Stimulated activated CD8-positive, alpha-beta memory T cell treated with anti-CD3 and anti-CD28 coated beads, Interleukin-12 subunit alpha, Interleukin-12 subunit beta, amount 100 ng/mL, for 4 hours (primary cell): ENCODE data around the gene DLL1.
"Not testable (repeated sequence)": the region's sequence is repeated elsewhere in the genome, so short reads cannot be mapped to it uniquely, and the experiment has no call there.

Source experiments
- DNase-seq: peaks from one replicate; pipeline ENCODE4 v3.0.0-alpha.2; 2020; ENCODE audit warnings: low read depth

DLL1 gene, protein sequence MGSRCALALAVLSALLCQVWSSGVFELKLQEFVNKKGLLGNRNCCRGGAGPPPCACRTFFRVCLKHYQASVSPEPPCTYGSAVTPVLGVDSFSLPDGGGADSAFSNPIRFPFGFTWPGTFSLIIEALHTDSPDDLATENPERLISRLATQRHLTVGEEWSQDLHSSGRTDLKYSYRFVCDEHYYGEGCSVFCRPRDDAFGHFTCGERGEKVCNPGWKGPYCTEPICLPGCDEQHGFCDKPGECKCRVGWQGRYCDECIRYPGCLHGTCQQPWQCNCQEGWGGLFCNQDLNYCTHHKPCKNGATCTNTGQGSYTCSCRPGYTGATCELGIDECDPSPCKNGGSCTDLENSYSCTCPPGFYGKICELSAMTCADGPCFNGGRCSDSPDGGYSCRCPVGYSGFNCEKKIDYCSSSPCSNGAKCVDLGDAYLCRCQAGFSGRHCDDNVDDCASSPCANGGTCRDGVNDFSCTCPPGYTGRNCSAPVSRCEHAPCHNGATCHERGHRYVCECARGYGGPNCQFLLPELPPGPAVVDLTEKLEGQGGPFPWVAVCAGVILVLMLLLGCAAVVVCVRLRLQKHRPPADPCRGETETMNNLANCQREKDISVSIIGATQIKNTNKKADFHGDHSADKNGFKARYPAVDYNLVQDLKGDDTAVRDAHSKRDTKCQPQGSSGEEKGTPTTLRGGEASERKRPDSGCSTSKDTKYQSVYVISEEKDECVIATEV

DNA sequence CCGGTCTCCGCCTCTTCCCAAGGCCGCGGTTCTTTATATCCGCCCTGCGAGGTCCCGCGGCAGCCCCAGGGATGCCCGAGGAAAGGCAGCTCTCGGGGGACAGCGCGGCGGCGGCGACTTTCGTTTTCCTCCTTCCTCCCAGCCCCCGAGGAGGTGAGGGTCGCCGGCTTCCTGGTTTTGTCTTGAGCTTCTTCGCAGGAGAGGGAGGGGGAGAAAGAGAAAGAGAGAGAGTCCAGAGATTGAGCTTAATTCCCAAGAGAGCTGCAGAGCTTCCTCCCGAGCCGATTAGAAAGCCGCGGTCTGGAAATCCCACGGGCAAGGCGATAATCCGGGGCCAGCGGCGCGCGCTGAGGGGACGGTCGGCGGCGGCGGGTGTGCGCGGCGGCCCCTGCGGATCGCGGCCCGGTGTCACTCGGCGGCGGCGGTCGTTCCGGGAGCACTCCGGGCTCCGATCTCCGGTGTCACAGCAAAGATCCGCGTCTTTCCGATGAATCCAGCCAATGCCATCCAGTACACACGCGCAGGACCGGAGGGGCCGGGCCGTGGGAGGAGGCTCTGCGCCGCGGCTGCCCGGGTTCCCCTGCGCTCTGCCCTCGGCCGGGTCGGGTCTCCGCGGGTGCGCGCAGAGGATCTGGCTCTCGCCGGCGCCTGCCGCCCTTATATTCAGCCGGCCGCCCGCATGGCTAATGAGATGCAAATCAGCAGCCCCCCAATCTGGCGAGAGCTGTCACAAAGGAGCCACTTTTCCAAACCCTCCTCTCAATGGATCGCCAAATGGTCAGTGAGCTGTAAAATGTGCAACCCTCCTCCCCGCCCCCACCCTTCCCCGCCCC is at the start of gene DLL1:
Gene DLL1 (minus strand): TSS at position 783 of the 833 bp plus-strand sequence. CDS start 939 bp downstream, outside the sequence.
- no peak for DNase-seq

DNA sequence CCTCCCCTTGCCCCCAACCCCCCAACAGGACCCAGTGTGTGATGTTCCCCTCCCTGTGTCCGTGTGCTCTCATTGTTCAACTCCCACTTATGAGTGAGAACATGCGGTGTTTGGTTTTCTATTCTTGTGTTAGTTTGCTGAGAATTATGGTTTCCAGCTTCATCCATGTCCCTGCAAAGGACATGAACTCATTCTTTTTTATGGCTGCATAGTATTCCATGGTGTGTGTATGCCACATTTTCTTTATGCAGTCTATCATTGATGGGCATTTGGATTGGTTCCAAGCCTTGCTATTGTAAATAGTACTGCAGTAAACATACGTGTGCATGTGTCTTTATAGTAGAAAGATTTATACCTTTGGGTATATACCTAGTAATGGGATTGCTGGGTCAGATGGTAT is 44.3 kb upstream of the DLL1 start:
- DNase-seq: not testable (repeated sequence)

DNA sequence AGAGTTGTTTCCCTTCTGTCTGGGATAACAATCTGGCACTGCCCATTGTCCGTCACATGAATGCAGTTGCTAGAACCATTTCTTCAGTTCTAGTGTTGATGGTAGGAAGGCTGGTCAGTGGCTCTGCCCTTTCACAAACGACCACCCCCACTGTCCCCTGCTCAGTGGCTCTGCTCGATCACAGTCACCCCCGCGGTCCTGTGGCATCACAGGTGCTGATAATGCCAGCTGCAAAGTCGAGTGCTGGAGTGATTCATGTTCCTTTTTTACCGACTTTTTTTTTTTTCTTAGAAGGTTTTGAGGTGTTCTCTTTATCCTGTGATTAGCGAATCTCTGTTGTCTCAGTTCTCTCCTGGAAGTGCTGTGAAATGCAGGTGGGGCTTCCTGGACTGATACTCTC is 38.4 kb upstream of the DLL1 start:
- DNase-seq: no peak

DNA sequence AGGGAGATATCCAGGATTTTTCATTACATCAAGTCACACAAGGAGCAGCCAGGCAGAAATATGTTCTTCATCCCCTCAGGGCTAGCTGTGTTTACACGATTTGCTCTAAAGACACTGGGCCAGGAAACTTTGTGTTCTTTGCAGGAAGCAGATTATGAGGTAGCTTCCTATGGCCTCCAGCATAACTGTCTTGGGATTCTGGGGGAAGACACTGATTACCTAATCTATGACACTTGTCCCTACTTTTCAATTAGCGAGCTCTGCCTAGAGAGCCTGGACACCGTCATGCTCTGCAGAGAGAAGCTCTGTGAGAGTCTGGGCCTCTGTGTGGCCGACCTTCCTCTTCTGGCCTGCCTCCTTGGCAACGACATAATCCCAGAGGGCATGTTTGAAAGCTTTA is 26.8 kb upstream of the DLL1 start:
- DNase-seq: no peak

DNA sequence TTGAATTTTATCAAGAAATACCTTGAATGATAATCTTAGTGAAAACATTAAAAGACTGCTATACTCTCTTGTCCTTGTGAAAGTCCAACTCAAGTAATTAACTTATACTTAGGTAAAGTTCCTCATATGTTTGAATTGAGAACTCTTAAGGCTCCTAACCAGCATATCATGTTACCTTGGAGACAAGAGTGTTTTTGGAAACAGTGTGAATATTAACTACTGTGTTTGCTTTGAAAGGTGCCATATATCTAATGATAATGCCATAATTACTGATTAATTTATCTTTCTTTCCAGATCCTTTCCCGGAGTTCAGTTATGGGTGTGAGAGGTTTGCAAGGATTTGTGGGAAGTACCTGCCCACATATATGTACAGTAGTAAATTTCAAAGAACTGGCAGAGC is 26.2 kb upstream of the DLL1 start:
- no peak for DNase-seq

DNA sequence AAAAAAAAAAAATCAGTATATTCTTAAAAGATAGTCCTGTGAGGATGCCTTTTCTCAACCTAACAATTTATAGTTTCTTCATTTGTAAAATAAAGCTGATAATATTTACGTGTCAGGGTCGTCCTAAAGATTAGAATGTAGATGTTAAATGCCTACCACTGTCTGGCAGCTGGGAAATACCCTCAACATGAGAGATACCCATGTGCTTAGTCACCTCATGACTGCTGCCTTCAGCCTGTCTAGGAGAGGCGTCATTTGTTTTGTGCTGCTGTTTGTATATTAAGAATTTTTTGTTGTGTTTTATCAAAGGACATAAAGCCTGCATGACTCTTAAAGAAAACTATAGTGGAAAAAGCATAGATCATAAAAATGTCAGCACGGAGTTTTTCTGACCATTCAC is 25.2 kb upstream of the DLL1 start:
- DNase-seq: no peak

DNA sequence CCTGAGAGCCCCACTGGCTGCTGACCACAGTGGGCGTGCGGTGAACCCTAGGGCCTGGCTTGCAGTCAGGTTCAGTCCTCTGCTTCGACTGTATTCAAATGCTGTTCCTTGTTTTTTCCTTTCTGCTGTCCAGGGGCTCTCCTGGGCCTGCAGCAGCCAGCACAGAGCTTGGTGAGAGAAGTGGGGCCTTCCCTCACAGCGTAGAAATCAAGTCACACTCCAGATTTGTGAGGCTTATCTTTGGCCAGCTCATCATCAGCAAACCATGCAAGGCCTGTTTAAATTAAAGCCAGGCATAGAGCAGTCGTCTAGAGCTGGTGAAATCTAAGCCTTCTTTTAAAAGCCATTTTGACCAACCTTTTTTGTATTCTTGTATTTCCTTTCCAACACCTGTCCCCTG is 24.1 kb upstream of the DLL1 start:
- DNase-seq: no peak

DNA sequence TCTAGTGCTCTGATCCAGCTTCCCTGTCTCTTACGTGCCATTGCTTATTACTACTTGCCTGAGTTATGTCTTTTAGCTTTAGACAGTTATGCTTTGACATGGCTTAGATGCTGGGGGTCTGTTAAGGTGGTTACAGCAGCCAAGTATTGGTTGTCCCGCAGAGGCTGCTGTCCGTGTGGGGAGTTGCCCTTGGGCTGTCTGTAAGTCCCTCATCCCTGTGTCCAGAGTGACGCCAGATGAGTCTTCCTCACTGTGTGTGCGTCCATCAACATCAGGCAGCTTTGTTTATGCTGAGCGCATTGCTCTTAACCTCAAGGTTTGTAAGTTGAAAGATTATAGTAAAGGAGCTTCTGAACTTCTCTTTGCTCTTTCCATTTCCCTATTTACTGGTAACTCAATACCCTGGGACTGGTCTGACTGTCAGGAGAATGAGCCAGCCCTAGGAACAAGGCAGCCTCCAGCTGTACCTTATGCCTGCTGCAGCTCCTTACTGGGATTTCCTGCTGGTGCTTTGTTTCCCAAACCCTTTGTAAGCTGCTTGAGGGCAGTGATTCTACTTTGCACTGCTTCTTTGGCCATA is 22.9 kb upstream of the DLL1 start:
- DNase-seq: no peak

DNA sequence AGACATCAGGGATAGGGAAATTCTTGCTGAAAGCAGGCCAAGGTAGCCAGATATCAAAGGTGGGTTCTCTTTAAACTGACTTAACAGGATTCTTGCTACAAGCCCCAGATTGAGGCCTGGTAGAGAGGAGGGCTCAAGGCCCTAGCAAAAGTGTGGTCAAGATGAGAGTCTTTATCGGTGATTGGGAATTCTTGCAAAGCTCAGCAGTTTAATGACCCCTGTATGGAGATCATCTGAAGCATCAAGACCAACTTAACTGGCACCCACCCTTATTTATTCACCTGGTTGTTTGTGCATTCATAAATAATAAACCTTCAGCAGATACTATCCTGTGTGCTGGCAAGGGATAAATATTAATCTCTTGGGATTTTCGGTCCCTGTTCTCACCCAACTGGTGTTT is 22.0 kb upstream of the DLL1 start:
- DNase-seq: no peak

DNA sequence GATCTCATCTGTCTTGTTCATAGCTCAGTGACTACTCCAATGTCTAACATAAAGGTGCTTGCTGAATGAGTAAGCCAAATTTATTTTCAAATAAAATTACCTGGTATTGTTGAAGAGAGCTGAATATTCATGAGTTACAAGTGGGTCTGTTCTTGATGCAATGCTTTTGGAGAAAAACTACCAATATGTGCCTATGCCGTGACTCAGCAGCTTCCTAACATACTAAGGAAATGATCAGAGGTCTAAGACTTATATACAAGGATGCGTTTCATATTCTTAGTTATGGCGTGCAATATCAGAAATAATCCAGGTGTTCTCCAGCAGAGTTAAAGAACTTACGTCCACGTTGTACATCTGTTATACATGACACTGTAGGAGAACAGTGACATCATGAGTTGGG is 20.8 kb upstream of the DLL1 start:
- DNase-seq: no peak

DNA sequence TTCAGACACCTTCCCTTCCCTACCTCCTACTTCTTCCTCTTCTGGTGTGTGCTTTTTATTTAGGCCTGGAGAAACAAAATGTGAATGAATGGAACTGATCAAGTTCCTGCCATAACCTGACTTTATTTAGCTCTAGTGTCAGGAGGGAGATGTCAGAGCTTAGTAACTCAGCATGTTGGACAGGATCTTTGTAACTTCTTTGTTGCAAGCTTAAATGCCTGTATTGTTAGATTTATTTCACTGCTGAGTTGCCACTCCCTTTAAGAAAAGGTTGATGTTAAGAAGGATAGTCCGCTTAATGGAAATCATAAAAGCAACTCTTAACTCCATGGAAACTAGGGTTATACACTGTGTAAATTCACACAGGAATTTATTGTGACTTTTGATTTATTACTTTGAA is 17.9 kb upstream of the DLL1 start:
- no peak for DNase-seq

DNA sequence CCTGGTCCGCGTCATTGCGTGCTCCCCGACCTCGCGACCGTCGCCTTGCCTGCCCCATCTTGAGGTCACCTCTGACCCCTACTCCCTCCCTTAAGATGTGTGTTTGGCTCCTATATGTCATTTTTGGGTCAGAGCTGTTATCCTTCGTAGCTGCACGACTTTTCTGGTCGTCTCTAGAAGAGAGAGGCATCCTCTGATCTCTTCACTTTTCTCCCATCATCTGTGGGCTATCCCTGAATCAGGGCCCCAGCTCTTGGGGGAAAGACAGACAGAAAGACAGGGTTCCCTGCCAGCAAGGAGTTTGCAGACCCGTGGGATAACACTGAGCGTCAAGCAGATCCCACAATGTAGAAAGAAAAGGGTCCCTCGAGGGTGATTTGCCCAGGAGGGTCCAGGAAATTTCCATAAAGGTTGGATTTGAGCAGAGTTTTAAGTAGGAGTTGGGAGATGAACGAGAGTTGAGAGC is 16.2 kb upstream of the DLL1 start:
- DNase-seq: no peak

DNA sequence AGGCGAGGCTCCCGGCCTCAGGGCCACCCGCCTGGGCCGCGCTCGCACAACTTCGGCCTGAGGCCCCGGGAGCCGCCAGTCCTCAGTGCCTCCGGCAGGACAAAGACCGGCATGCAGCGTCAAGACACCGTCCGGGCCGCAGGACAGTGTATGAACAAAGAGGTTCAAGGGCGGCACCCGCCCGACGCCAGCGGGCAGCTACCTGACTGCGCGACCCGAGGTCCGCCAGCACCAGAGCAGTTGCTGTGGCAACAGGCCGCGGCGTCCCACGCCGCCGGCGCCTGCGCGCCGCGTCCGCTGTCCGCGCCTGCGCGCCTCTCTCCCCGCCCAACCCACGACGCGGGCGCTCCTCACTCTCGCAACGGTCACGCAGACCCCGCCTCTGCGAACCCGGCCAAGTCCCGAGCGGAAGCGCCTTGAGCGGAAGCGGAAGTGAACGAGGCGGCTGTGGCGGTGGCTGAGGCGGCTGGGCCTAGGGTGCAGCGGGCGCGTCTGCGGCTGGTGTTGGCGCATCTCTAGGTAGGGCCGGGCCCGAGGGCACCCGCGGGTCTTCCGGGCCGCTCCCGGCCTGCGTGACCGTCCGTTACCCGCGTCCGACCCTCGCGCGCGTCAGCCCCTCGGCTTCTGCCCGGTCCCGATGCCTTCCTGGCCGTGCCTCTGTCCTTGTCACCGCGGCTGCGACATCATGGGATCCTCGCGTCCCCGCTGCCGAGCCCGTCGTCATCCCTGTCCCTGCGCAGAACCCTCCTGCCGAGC is 15.6 kb upstream of the DLL1 start, which contains the start of gene FAM120B:
Gene FAM120B (plus strand): TSS at position 435 of the 756 bp plus-strand sequence. CDS start 10,633 bp downstream, outside the sequence.
- DNase-seq: peak; percentile 94

DNA sequence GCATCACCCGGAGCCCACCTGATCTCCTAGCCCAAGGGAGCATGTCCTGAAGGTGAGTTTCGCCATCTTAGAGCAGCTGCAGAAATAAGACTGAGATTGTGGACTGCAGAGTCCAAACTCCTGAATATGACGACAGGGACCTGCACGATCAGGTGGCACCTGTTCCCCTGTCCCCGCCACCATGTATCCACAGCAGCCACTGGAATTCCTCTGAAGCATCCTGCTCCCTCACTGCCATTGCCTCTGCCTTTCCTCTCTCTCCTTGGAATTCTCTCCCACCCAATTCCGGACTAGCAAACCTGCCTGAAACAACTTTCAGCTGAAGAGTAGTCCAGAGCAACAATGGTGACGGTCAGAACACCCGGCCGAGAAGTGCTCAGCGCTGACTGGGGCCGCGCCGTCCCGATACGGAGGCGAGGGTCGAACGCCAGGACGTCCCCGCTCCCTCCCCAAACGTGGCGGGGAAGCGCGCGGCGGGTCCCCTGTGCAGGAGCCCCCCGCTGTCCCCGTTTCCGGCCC is 15.0 kb upstream of the DLL1 start:
- DNase-seq: no peak

DNA sequence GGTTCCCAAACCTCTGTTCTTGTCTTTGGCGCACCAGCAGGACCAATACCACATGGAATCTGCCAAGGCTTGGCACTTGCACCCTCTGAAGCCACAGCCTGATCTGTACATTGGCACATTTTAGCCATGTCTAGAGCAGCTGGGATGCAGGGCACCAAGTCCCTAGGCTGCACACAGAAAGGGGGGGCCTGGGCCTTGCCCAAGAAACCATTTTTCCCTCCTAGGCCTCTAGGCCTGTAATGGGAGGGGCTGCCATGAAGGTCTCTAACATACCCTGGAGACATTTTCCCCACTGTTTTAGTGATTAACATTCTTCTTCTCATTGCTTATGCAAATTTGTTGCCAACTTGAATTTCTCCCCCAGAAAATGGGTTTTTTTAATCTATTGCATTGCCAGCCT is 10.3 kb upstream of the DLL1 start:
- no peak for DNase-seq

DNA sequence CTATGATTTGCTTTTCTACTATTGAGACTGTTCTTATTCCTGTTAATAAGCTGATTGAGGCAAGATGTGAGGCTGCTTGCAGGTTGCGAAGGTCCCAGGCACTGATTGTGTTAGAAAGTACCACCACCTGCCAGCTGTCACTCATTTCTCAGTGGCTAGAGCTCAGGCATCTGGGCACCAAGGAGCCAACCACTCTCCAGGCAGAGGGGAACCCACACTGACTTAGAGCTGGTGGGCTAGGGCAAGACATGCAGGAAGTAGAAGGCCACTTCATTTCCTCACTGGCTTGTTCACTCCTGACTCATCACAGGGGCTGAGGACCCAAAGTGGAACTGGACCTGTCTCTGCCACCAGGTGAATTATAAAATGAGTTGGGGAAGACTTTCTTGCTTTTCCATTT is 7.8 kb upstream of the DLL1 start:
- DNase-seq: no peak

DNA sequence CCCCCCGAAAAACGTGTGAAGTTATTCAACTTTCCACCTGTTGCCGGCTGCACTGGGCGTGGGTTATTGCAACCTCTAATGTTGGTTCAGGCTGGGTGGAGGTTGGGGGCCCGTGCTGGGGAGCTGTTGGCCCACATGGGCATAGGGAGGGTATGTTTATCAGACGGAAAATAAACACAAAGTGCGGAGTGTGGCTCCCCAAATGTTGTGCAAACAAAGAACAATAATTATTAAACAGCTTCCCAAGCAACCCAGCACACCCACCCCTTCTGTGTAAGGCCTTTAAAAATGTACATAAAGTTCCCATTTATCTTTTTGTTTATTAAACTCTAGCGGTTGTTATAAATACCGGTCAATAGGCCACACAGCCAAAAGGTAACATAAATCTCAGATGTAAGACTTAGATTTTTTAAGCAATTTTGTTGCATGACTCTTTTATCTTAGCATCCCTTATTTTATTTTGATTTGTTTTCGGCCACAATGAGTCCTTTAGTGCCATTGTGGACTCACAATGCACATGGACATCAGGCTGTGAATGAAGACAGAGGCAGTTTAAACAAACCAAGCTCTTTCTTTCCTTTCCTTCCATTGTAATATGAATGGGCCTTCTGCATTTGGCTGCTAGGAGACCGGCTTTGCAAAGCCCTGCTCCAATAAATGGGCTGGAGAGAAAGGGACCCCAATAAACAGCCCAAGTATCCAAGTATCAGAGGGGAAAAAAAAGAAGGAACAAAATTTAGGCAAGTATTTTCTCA is 6.9 kb upstream of the DLL1 start:
- DNase-seq: no peak

DNA sequence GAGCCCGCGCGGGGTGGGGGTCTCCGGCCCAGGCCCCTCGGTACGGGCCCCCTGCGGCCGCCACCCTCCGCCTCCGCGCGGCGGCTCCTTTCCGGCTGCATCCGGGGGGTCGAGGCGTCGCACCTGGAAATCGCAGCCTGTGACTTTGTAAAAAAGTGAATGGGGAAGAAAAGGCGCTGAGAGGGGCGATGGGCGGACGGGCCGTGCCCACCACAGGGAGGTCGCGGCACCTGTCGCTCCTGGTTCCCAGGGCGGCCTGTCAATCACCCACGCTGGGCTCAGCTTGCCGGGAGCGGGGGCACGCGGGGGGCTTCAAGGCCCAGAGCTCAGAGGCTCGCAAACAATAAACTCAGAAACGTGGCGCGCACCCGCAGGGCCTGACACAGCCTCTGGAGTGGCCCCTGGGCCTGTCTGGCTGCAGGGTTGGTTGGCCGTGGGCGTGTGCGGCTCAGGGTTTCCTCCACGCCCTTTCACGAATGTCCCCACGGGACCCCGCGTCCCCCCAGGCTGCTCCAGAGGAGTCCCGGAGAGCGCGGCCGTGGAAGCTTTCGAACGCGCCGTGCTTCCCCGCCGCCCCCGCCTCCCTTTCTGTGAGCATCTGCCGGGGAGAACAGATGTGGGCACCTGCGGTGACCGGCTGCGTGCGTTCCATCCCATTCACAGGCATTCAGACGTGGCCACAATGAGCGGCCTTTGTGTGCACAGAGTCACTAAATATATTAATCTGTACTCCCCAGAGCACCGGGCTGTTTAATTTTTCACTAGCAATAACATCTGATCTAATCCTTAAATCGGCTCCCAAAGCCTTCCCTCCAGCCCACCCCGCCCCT is 6.1 kb upstream of the DLL1 start:
- DNase-seq: no peak

DNA sequence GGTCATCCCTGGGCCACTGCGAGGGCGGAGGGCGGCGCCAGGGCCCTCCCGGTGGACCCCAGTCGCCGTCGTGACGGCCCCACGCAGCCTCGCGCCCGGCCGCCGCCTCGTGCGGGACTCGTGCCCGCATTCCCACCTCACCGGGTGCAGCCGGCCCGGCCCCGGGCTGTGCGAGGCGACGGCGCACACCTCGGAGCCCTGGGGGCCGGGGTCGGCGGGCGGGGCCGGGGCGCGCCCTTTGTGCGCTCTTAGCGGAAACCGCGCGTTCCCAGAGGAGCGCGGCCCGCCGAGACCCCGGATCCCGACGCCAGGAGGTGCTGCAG is 5.5 kb upstream of the DLL1 start:
- DNase-seq: no peak
